Lung (tissue), 12 donors: ENCODE results near the gene ETV5. TPM values are rescaled to one million over a fixed set of nuclear protein-coding genes. Genes with fewer than 3 reads are reported as not detected.

ENCODE experiments used
- ATAC-seq: fragments of 200-7000 bp; cut with Tn5 transposase; one replicate; pipeline ENCODE4 v1.9.1; 2020; ENCODE audit warnings: moderate number of reproducible peaks; ENCODE audit not compliant: insufficient read depth, low FRiP score
- DNase-seq, 3 donors: peaks; one replicate each; pipeline ENCODE4 v3.0.0-alpha.2; 2013 to 2017
- H3K27ac ChIP-seq, 2 donors: one replicate each; pipeline ENCODE4 v1.5.1; 2013; ENCODE audit warnings: mild to moderate bottlenecking in 2 of 2, moderate library complexity in 2 of 2, control low read depth in 1 of 2, inconsistent platforms in 1 of 2, low read depth in 1 of 2, low read length in 1 of 2
- H3K27me3 ChIP-seq, 3 donors: one replicate each; pipeline ENCODE4 v1.5.1; 2013; ENCODE audit warnings: low read length in 2 of 3; ENCODE audit not compliant: control insufficient read depth in 3 of 3, insufficient read depth in 3 of 3
- H3K36me3 ChIP-seq, 4 donors: one replicate each; pipeline ENCODE4 v1.5.1; 2013; ENCODE audit warnings: low read length in 4 of 4, mild to moderate bottlenecking in 1 of 4, moderate library complexity in 1 of 4; ENCODE audit not compliant: control insufficient read depth in 4 of 4, insufficient read depth in 4 of 4
- H3K4me1 ChIP-seq, 5 donors: one replicate each; pipeline ENCODE4 v1.5.1; 2013; ENCODE audit warnings: low read length in 5 of 5, mild to moderate bottlenecking in 2 of 5, moderate library complexity in 1 of 5; ENCODE audit not compliant: control insufficient read depth in 5 of 5, insufficient read depth in 5 of 5
- H3K4me3 ChIP-seq: one replicate; pipeline ENCODE4 v1.5.1; 2013; ENCODE audit warnings: mild to moderate bottlenecking, control low read depth, moderate library complexity
- H3K9ac ChIP-seq, 2 donors: one replicate each; pipeline ENCODE4 v1.5.1; 2013; ENCODE audit warnings: low read length in 2 of 2, control low read depth in 1 of 2; ENCODE audit not compliant: insufficient read depth in 1 of 2
- H3K9me3 ChIP-seq, 4 donors: one replicate each; pipeline ENCODE4 v1.5.1; 2013; ENCODE audit warnings: low read length in 3 of 4, mild to moderate bottlenecking in 1 of 4, moderate library complexity in 1 of 4; ENCODE audit not compliant: control insufficient read depth in 4 of 4, insufficient read depth in 3 of 4
- CTCF ChIP-seq: IDR thresholded peaks from 2 replicates; pipeline ENCODE4 v1.5.1; 2012; ENCODE audit warnings: mild to moderate bottlenecking; ENCODE audit errors: control extremely low read depth, extremely low read depth
- WGBS, 2 donors: extraction: QIAGEN DNeasy Blood & Tissue Kit; methylation state at CpG; one replicate each; pipeline ENCODE4 v1.1.7; 2013; 5-methylcytosine and 5-hydroxymethylcytosine counted together
- polyA plus RNA-seq, 2 donors: library from polyadenylated mRNA; stranded (reverse); fragments of 200-250 nt; gene quantifications; one replicate each; pipeline ENCODE4 v1.2.1, GENCODE V29; 2013
- total RNA-seq, 2 donors: library from RNA; depleted of rRNA in 1 of 2; stranded (reverse); fragments of >200 nt in 1 of 2; gene quantifications; one replicate each; pipeline ENCODE4 v1.2.1, GENCODE V29; 2014 to 2021
- donor health status: control.
- donor health status: control.
- donor health status: Bipolar disorder and iron deficiency.
- donor health status: healthy.
- donor health status: DM: yes; HTN: yes; CAD: no.

Gene ETV5
- total and polyA plus RNA-seq, 4 donors: 12.5 to 53.9 (median 23.0) TPM

GRCh38 chr3:186042521-186043202 is 66.2 kb downstream of the ETV5 start:
- ATAC-seq (no peak), DNase-seq (no peak)
- Histone ChIP-seq H3K9ac (no peak overlapping the region), H3K9me3 (peaks cover 0 to 4% (median 3%) of the 10 kb centered on the region in 4 donors), H3K4me3 (no peak overlapping the region), H3K4me1 (peaks cover 0 to 13% (median 0%) of the 10 kb centered on the region in 5 donors), H3K36me3 (peaks cover 0 to 7% (median 3%) of the 10 kb centered on the region in 4 donors), H3K27ac (no peak overlapping the region), H3K27me3 (no peaks in the 10 kb centered on the region)
- 74 to 83% methylated on average over 7 of the region's 7 CpGs for WGBS, 2 donors
- TF ChIP-seq CTCF: no peak

- Histone ChIP-seq H3K36me3 (peaks cover 0 to 4% (median 3%) of the 10 kb centered on the region in 4 donors), H3K27ac (no peak overlapping the region), H3K9ac (no peak overlapping the region), H3K4me1 (peaks cover 0 to 13% (median 0%) of the 10 kb centered on the region in 5 donors), H3K4me3 (no peak overlapping the region), H3K27me3 (no peaks in the 10 kb centered on the region), H3K9me3 (peaks cover 0 to 4% (median 3%) of the 10 kb centered on the region in 4 donors)
- ATAC-seq: no peak
- TF ChIP-seq CTCF: no peak
- DNase-seq: no peak
- WGBS, 2 donors: 92% methylated on average over 3 of the region's 3 CpGs
These were observed 66.9 kb downstream of the ETV5 start for GRCh38 chr3:186042036-186042435.

GRCh38 chr3:186038360-186038759 is 70.5 kb downstream of the ETV5 start:
- DNase-seq (no peak), ATAC-seq (no peak)
- Histone ChIP-seq H3K4me1 (no peaks in the 10 kb centered on the region), H3K4me3 (no peak overlapping the region), H3K27ac (no peak overlapping the region), H3K9me3 (peaks cover 0 to 6% (median 4%) of the 10 kb centered on the region in 4 donors), H3K36me3 (no peaks in the 10 kb centered on the region), H3K27me3 (no peaks in the 10 kb centered on the region), H3K9ac (no peak overlapping the region)
- TF ChIP-seq CTCF: no peak
- WGBS, 2 donors: 63 to 77% methylated on average over 4 of the region's 4 CpGs
